ENCODE results near the gene WWOX. TPM values are rescaled to one million over a fixed set of nuclear protein-coding genes. Genes with fewer than 3 reads are reported as not detected.

WWOX gene
- total RNA-seq, 1 experiment from 2014 or later, result 15.6 TPM

GRCh38 chr16:78903237-78903636 lies 803.8 kb downstream of the WWOX start:
- Mint-ChIP-seq H3K27ac (no peak overlapping the region), H3K27me3 (ENCODE audit: low read depth) (peaks cover 1% of the 10 kb centered on the region; the same call in 1 of the 2 replicates), H3K36me3 (ENCODE audit: insufficient read depth in 1 of 3, low read depth in 3 of 3) (peaks cover 0 to 14% (median 9%) of the 10 kb centered on the region in 3 experiments; a peak in 3 of 7 replicates), H3K4me1 (peaks cover 24 to 26% of the 10 kb centered on the region in 2 experiments), H3K9me3 (peaks cover 2 to 14% of the 10 kb centered on the region in 2 experiments; a peak in 4 of 5 replicates), H3K4me3 (no peak overlapping the region)
- no peak overlapping the region for H2BK120ac ChIP-seq (ENCODE audit: low read depth, low read length, poor library complexity, severe bottlenecking)
- H2AK5ac ChIP-seq (ENCODE audit: insufficient read length, low read length), result no peak overlapping the region
- H3K79me1 ChIP-seq (ENCODE audit: insufficient read depth, low read depth, low read length, poor library complexity, severe bottlenecking), result no peaks in the 10 kb centered on the region
- no peak overlapping the region for H4K8ac ChIP-seq (replicated peaks; ENCODE audit: insufficient read length, low read depth, low read length)
- H3K9me3 ChIP-seq (ENCODE audit: control insufficient read depth, low read depth, low read length), result no peaks in the 10 kb centered on the region
- no peaks in the 10 kb centered on the region for H3K79me2 ChIP-seq (ENCODE audit: insufficient read depth, low read length)
- no peaks in the 10 kb centered on the region for H3K27me3 ChIP-seq (ENCODE audit: insufficient read depth, low read length)
- no peak overlapping the region for H4K91ac ChIP-seq (ENCODE audit: insufficient read length, low read depth, low read length)
- H3K23me2 ChIP-seq (ENCODE audit: insufficient read length, low read depth, low read length, poor library complexity, severe bottlenecking), result no peaks in the 10 kb centered on the region
- no peak overlapping the region for H3K18ac ChIP-seq (ENCODE audit: insufficient read length, low read depth, low read length)
- H2AFZ ChIP-seq (ENCODE audit: low read length), result no peak overlapping the region
- no peak overlapping the region for H3K14ac ChIP-seq (ENCODE audit: insufficient read depth, low read length)
- no CpG with 5 or more reads among the region's 4 CpGs for WGBS (ENCODE audit: extremely low coverage, insufficient read length, low lambda C conversion rate)
- no peak overlapping the region for H4K5ac ChIP-seq (ENCODE audit: insufficient read length, low read depth, low read length)
- no peak overlapping the region for H3T11ph ChIP-seq (ENCODE audit: low read length)
- no peak overlapping the region for H3K9ac ChIP-seq (ENCODE audit: extremely low read depth, insufficient read length, low read length)
- DNase-seq, result no peak
- peaks cover 10% of the 10 kb centered on the region; the same call in 1 of the 2 replicates for H3K4me1 ChIP-seq (ENCODE audit: insufficient read depth, low read length)
- no peak for TF ChIP-seq CTCF (conservative IDR thresholded peaks at IDR 0.05)
- H2BK15ac ChIP-seq (ENCODE audit: low read depth, low read length), result no peak overlapping the region
- H4K20me1 ChIP-seq (ENCODE audit: control insufficient read depth, insufficient read depth, insufficient read length), result no peaks in the 10 kb centered on the region
- H3K23ac ChIP-seq (ENCODE audit: insufficient read length, low read depth, low read length), result no peak overlapping the region
- H2BK12ac ChIP-seq (ENCODE audit: insufficient read length, low read depth, low read length), result no peak overlapping the region
- no peak overlapping the region for H3K4ac ChIP-seq (ENCODE audit: low read depth, low read length)
- H3K56ac ChIP-seq (ENCODE audit: insufficient read length, low read depth, low read length), result no peak overlapping the region
- H3K4me2 ChIP-seq (ENCODE audit: insufficient read depth, insufficient read length, low read length), result no peak overlapping the region
- H2BK5ac ChIP-seq (ENCODE audit: insufficient read length, low read length), result no peak overlapping the region
- H2BK20ac ChIP-seq (ENCODE audit: low read depth, low read length, poor library complexity, severe bottlenecking), result no peak overlapping the region
- H3K27ac ChIP-seq (ENCODE audit: insufficient read length, low read depth, low read length), result no peak overlapping the region
